ENCODE data around the gene GFOD1.

The GFOD1 gene

DNA sequence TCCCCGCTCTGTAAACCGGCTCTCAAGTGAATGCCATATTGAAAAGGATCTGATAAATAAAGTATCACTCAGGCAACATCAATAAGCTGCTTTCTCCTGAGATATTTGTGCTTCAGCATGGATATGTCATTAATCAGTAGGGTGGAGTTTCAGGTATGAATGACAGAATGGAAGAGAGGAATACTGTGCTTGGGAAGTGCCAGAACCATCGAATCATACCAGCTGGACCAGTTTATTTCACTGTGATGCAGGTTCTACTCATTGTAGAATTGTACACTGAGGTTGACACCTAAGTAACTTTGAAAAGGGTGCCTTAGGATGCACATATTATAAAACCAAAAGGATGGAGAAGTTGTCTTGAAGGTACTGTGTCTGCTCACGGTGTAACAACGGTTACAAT, 141.2 kb downstream of the GFOD1 start:
- no peak for DNase-seq (ENCODE audit: low spot score)
- TF ChIP-seq, protein P1, sequence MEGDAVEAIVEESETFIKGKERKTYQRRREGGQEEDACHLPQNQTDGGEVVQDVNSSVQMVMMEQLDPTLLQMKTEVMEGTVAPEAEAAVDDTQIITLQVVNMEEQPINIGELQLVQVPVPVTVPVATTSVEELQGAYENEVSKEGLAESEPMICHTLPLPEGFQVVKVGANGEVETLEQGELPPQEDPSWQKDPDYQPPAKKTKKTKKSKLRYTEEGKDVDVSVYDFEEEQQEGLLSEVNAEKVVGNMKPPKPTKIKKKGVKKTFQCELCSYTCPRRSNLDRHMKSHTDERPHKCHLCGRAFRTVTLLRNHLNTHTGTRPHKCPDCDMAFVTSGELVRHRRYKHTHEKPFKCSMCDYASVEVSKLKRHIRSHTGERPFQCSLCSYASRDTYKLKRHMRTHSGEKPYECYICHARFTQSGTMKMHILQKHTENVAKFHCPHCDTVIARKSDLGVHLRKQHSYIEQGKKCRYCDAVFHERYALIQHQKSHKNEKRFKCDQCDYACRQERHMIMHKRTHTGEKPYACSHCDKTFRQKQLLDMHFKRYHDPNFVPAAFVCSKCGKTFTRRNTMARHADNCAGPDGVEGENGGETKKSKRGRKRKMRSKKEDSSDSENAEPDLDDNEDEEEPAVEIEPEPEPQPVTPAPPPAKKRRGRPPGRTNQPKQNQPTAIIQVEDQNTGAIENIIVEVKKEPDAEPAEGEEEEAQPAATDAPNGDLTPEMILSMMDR (IDR thresholded peaks at IDR 0.05; ENCODE audit: borderline replicate concordance, control extremely low read depth, extremely low read depth, insufficient read depth, missing control alignments), result no peak
- in situ Hi-C loops (cut with MboI; ENCODE audit: low sequenced_read_pairs, unreplicated experiment), result no loop called here

DNA sequence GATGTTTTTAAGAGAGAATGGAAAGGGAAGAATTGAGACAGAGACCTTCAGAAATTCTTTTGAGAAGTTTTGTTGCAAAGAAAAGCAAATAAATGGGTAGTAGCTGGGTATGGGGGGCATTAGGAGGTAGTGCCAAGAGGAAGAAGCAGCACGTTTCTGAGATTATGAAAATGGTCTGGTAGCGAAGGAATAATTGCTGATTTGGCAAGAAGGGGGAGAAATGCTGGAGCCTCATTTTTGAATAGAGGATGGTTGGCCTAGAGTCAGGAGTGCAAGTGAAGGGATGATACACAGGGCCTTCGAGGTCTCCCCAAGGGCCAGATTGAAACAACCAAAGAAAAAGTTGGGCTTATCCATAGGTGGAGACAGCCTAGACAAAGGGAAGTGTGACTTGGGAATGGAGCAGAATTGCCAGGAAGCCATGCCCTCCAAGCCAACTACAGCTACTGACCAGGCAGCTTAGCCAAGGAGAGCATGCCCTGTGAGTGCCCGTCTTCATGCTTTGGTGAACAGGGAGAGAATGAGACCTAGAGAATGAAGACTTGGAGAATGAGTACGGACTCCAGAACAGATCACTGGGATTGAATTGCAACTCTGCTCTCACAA, 144.9 kb downstream of the GFOD1 start:
- DNase-seq (ENCODE audit: low spot score), result no peak
- TF ChIP-seq, protein P1 (IDR thresholded peaks at IDR 0.05; ENCODE audit: borderline replicate concordance, control extremely low read depth, extremely low read depth, insufficient read depth, missing control alignments), result no peak
- in situ Hi-C loops (cut with MboI; ENCODE audit: low sequenced_read_pairs, unreplicated experiment), result no loop called here

DNA sequence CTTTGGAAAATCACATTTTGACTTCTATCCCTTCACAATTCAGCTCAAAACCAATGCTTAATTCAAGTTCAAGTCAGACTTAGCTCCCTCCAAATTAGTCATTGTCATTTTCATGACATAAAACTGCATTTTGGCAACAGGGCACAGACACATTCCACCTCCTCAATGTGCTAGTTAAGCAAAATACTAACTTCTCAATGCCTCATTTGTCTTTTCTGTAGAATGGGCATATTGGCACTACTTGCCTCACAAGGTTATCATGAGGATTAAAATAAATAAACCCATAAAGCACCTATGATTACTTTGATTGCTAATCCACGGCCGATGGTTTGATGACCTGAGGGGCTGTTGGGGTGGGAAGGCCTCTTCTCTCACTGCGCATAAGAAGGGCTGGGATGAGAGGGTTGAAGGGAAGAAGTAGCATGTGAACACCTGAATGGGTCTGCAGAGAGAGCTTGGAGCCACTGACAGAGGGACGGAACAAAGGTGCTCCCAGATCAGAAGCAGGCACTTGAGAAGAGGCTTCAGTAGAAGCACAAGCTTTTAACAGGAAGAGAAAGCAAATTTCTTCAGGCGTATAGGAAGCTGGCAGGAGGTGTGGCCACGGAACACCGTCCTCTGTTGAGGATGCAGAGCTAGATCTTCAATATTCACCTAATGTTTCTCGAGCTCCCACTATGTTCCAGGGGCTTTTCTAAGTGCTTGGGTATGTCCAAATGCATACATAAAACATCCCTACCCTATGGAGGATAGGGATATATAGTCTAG, 147.4 kb downstream of the GFOD1 start:
- DNase-seq (ENCODE audit: low spot score), result no peak
- TF ChIP-seq, protein P1 (IDR thresholded peaks at IDR 0.05; ENCODE audit: borderline replicate concordance, control extremely low read depth, extremely low read depth, insufficient read depth, missing control alignments), result no peak
- in situ Hi-C loops (cut with MboI; ENCODE audit: low sequenced_read_pairs, unreplicated experiment), result loop anchor here (10.0 kb wide), 2 partner anchors 145 to 195 kb away; no protein-coding TSS in a partner anchor

DNA sequence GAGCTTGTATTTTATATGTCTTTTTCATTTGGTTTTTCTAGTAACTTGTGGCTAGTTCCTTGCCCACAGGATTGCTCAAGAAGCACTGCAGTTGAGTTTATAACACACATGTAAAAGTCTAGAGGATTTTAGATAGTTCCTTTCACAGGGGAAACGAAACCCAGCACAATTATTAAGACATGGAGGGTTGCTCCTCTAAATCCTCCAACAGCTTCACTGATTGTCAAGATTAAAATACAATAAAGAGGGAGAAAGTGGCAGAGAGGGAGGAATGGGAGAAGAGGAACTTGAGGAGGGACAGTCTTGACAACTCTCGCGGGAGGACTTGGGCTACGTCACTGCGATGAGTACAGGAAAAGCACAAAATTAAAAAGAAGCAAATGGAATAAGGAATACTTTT, 149.4 kb downstream of the GFOD1 start:
- TF ChIP-seq, protein P1 (IDR thresholded peaks at IDR 0.05; ENCODE audit: borderline replicate concordance, control extremely low read depth, extremely low read depth, insufficient read depth, missing control alignments), result no peak
- no peak for DNase-seq (ENCODE audit: low spot score)
- in situ Hi-C loops (cut with MboI; ENCODE audit: low sequenced_read_pairs, unreplicated experiment), result loop anchor here (10.0 kb wide), 2 partner anchors 143 to 197 kb away; no protein-coding TSS in a partner anchor

DNA sequence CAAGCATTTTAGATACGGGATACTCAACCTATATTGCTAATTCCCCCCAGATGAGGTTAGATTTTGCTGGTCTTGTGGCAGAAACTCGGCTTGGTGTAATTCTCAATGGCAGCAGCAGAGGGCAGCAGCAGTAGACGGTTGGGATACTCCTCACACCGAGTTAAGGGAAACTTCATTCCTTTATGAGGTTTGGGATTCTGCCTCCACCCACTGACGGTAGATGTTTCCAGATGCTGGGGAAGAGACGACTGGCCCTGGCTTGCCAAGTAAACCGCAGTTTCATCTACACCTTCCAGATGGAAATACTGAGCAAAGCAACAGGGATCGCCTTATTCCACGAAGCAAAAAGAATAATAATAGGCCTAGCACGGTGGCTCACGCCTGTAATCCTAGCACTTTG, 150.8 kb downstream of the GFOD1 start:
- peak; percentile 69 for DNase-seq (ENCODE audit: low spot score)
- TF ChIP-seq, protein P1 (IDR thresholded peaks at IDR 0.05; ENCODE audit: borderline replicate concordance, control extremely low read depth, extremely low read depth, insufficient read depth, missing control alignments), result peak; percentile 82
- in situ Hi-C loops (cut with MboI; ENCODE audit: low sequenced_read_pairs, unreplicated experiment), result loop anchor here (10.0 kb wide), 2 partner anchors 142 to 198 kb away; no protein-coding TSS in a partner anchor

DNA sequence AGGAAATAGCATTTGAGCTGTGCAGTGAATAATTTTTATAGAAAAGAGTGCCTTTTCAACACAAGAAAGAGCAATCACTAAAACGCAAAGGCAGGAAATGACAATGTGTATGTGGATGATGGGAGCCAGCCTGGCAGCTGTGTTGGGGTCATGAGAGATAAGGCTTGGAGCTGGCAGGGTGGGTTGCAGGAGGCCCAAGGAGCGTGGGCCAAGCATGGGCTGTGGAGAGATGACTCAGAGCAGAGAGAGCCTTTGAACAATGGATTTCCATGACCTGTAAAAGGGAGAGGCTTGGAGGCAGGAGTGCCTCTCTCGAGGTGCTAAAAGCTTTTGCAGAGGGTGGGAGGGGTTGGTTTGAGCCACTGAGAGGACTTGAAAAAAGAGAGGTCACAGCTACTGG, 152.4 kb downstream of the GFOD1 start:
- in situ Hi-C loops (cut with MboI; ENCODE audit: low sequenced_read_pairs, unreplicated experiment), result loop anchor here (5.0 to 10.0 kb wide), 3 partner anchors 140 to 423 kb away; no protein-coding TSS in a partner anchor
- DNase-seq (ENCODE audit: low spot score), result no peak
- TF ChIP-seq, protein P1 (IDR thresholded peaks at IDR 0.05; ENCODE audit: borderline replicate concordance, control extremely low read depth, extremely low read depth, insufficient read depth, missing control alignments), result no peak
